ENCODE results near the gene CCL4L2.
"Not testable (repeated sequence)": the region's sequence is repeated elsewhere in the genome, so short reads cannot be mapped to it uniquely, and the experiment has no call there.

The CCL4L2 gene

DNA sequence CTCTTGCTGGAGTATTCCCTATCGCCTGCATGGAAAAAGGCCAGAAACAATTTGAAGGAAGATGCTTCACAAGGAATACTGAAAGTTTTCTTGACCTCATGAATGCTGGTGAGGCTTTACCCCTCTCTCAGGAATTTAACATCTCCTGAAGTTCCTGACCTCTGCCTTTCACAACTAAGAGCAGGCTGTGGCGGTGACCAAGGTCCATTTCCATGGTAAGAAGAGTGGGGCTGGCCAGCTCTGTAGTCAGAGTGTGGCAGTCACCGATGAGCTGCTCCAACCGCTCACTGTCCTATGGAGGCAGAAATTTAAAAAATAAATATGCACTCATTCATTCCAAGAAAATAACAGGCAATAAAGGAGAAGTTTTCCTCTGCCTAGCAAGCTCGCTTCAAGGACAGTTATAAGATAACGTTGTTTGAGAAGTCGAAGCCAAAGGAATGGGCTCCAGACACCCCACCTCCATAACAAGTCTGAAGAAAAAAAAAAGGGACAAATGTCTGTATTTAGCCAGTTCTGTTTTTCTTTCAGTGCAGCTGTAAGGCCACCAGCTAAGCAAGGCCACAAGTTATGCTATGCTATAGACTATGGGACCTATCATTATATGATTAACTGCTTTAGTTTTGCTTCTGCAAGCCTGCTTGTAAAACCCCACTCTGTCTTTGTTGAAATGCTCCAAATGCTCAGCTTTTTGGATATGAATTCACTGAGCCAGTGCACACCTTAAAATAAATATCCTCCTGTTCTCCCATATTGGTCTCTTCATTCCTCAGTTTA lies 6.0 kb upstream of the CCL4L2 start:
- in situ Hi-C loops (cut with MboI; ENCODE audit: low sequenced_read_pairs), result no loop called here
- Histone ChIP-seq H3K36me3 (replicated peaks) (no peaks in the 10 kb centered on the region), H3K4me1 (no peaks in the 10 kb centered on the region), H3K9me3 (no peaks in the 10 kb centered on the region), H3K4me3 (no peak overlapping the region), H3K27me3 (ENCODE audit: low read depth) (no peaks in the 10 kb centered on the region)
- DNase-seq (ENCODE audit: low spot score in 2 of 2), result no peak

DNA sequence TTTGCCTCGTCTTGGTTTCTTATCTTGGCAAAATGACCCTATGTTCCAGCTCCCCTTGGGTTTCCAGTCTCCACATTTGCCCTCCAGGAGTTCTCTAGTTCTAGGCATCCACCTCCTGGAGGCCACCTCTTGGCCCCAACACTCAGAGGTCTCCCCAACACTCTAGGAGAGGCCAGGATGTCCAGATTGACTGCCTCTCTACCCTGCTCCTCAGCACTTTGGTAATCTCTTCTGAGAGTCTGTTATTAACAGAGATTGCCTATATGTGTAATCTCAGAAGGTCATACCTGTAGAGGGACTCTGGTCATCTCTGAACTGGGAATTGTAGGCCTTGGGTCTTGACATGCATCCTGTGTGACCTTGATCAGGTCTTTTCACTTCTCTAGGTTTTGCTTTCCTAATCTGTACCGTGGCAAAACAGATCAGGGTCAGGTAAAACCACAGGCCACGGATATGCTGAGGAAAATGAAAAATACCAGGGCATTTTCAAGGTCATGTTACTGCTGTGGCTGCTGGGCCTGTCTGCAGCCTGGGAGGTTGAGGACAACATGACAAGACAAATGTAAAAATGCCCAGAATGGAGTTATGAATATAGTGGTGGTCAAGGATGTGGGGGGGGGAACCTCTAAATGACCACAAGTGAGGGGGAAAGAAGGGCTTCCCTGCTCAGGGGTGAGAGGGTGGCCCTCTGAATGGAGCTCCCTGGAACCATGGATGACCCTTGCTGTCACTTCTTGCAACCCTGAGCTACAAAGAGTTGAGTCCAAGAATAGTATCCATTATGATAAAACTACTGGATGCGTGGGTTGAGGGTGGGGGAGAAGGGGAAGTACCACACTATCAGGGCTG lies 5.0 kb upstream of the CCL4L2 start:
- no peaks in the 10 kb centered on the region for H3K4me1 ChIP-seq
- in situ Hi-C loops (cut with MboI; ENCODE audit: low sequenced_read_pairs), result no loop called here
- no peak overlapping the region for H3K4me3 ChIP-seq
- H3K27me3 ChIP-seq (ENCODE audit: low read depth), result no peaks in the 10 kb centered on the region
- no peaks in the 10 kb centered on the region for H3K9me3 ChIP-seq
- no peak for DNase-seq (ENCODE audit: low spot score in 2 of 2)
- H3K36me3 ChIP-seq (replicated peaks), result no peaks in the 10 kb centered on the region

DNA sequence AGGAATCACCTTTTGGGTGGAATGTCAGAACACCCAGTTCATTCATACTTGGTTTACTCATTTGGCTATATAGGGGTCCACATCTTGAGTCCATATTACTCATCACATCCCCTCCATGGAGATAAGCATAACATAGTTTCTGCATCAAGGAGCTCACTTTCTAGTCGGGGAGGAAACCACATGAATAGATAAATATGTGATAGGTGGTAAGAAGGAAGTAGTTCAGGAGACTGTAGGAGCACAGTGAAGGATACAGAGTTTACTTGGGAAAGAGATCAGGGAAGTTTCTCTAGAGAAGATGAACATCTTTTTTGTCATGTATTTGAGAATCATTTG lies 4.4 kb upstream of the CCL4L2 start:
- in situ Hi-C loops (cut with MboI; ENCODE audit: low sequenced_read_pairs); H3K4me1 ChIP-seq; H3K36me3 ChIP-seq (replicated peaks); H3K4me3 ChIP-seq; DNase-seq (ENCODE audit: low spot score in 2 of 2); H3K9me3 ChIP-seq; H3K27me3 ChIP-seq (ENCODE audit: low read depth): not testable (repeated sequence)

DNA sequence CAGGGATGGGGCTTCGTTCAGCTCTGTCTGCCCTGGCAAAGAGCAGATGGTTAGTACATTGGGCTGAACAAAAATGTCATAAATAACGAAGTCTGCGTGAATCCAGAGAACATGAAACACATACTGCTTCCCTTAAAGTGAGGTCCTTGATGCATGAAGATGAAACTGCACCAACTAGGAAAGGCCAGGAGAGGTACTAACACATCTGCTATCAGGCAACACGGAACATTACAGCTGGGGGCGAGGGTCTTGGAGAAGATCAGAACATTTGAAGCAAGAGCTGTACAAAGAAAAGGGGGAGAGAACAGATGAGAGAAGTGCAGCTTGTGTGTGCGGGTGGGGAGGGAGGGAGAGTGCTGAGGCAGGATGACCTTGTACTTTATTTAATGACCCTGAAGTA lies 3.5 kb upstream of the CCL4L2 start:
- H3K36me3 ChIP-seq (replicated peaks); in situ Hi-C loops (cut with MboI; ENCODE audit: low sequenced_read_pairs); H3K9me3 ChIP-seq; DNase-seq (ENCODE audit: low spot score in 2 of 2); H3K27me3 ChIP-seq (ENCODE audit: low read depth); H3K4me1 ChIP-seq; H3K4me3 ChIP-seq: not testable (repeated sequence)

DNA sequence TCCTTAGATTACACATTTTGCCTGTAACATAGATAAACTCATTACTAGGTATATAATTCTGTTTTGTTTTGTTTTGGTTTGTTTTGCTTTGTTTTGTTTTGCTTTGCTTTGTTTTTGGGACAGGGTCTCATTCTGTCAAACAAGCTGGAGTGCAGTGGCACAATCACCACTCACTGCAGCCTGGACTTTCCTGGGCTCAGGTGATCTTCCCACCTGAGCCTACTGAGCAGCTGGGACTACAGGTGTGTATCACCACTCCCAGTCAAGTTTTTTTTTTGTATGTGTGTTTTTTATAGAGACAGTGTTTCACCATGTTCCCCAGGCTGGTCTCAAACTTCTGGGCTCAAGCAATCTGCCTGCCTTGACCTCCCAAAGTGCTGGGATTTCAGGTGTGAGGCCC lies 1.3 kb upstream of the CCL4L2 start:
- Histone ChIP-seq H3K36me3 (replicated peaks) (no peaks in the 10 kb centered on the region), H3K4me1 (no peaks in the 10 kb centered on the region), H3K27me3 (ENCODE audit: low read depth) (no peaks in the 10 kb centered on the region), H3K9me3 (no peaks in the 10 kb centered on the region), H3K4me3 (no peak overlapping the region)
- in situ Hi-C loops (cut with MboI; ENCODE audit: low sequenced_read_pairs), result no loop called here
- DNase-seq (ENCODE audit: low spot score in 2 of 2), result no peak

DNA sequence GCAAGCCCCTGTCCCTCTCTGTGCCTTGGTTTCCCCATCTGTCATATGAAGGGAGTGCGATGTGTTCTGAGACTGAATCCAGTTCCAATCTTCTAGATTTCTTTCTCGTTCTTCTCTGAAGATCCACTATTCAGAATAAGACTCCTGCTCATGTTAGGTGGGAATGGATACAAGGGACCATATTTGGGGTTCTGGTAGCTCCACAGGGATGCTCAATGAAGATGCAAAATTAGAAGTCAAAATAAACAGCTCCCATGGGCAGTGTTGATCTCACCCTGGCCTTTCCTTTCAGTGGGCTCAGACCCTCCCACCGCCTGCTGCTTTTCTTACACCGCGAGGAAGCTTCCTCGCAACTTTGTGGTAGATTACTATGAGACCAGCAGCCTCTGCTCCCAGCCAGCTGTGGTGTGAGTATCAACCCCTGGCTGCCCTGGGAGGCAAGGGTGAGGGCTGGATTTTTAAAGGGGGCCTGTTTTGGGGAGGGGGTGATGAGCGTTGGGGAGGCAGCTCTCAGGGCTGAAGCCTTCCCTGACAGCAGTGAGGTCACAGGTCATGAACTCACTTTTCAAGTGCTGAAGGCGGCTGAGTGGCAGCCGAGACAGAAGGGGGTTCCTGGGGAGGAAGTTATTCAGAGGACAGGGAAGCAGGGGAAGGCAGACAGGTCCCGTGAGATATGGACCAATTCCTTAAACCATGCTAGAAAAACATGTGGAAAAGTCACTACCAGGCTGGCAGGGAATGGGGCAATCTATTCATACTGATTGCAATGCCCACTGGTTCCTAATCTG lies 815 bp downstream of the CCL4L2 start:
- H3K9me3 ChIP-seq; H3K27me3 ChIP-seq (ENCODE audit: low read depth); in situ Hi-C loops (cut with MboI; ENCODE audit: low sequenced_read_pairs); H3K4me3 ChIP-seq; H3K36me3 ChIP-seq (replicated peaks); H3K4me1 ChIP-seq; DNase-seq (ENCODE audit: low spot score in 2 of 2): not testable (repeated sequence)

DNA sequence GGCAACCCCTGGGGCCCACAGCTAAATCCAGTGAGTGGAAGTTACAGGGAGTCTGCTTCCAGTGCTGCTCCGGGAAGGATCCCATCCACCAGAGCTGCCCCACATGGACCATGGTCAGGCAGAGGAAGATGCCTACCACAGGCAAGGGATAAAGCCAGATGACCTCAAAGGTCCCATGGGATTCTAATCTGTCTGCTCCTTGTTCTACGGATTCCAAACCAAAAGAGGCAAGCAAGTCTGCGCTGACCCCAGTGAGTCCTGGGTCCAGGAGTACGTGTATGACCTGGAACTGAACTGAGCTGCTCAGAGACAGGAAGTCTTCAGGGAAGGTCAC lies 1.4 kb downstream of the CCL4L2 start:
- in situ Hi-C loops (cut with MboI; ENCODE audit: low sequenced_read_pairs), result no loop called here
- Histone ChIP-seq H3K27me3 (ENCODE audit: low read depth) (no peaks in the 10 kb centered on the region), H3K36me3 (replicated peaks) (no peaks in the 10 kb centered on the region), H3K9me3 (no peaks in the 10 kb centered on the region), H3K4me3 (no peak overlapping the region), H3K4me1 (no peaks in the 10 kb centered on the region)
- no peak for DNase-seq (ENCODE audit: low spot score in 2 of 2)

DNA sequence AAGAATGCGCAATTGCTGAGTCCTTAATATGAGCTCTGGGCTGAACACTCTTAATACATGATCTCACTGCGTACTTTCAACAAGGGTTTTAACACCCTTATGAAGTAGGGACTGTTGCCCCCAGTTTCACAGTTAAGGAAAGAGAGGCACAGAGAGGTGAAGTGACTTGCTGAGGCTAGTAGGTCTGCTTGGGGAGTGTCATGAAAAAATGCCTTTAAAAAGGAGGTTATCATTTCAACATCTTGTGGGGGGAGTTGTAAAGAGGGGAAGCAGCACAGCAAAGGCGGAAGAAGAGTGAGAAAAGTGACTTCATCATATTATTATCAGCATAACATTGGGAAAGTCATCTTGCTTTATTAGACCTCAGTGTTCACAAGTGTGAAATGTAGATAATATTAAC lies 2.1 kb downstream of the CCL4L2 start:
- H3K36me3 ChIP-seq (replicated peaks), result no peaks in the 10 kb centered on the region
- no peaks in the 10 kb centered on the region for H3K4me1 ChIP-seq
- in situ Hi-C loops (cut with MboI; ENCODE audit: low sequenced_read_pairs), result no loop called here
- no peak overlapping the region for H3K4me3 ChIP-seq
- no peaks in the 10 kb centered on the region for H3K27me3 ChIP-seq (ENCODE audit: low read depth)
- H3K9me3 ChIP-seq, result no peaks in the 10 kb centered on the region
- DNase-seq (ENCODE audit: low spot score in 2 of 2), result no peak

DNA sequence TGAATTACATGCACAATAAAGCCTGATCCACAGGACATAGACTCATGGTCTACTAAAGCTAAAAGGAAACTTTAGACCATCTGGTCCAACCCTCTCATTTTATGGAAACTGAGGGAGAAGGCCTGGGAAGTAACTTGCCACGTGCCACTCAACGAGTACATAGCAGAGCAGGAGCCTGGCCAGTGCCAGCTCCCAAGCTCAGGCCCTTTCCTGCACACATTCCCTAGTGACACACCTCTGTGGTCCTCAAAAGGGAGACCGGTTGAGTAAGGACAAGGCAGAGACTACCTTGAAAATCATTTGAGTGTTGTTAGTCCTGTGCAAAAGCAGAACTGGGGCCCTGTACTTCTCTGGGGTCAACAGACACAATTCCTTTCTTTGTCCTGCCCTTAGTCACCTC lies 2.8 kb downstream of the CCL4L2 start:
- H3K4me1 ChIP-seq, result no peaks in the 10 kb centered on the region
- no peaks in the 10 kb centered on the region for H3K9me3 ChIP-seq
- DNase-seq (ENCODE audit: low spot score in 2 of 2), result no peak
- H3K4me3 ChIP-seq, result no peak overlapping the region
- H3K36me3 ChIP-seq (replicated peaks), result no peaks in the 10 kb centered on the region
- no peaks in the 10 kb centered on the region for H3K27me3 ChIP-seq (ENCODE audit: low read depth)
- in situ Hi-C loops (cut with MboI; ENCODE audit: low sequenced_read_pairs), result no loop called here

DNA sequence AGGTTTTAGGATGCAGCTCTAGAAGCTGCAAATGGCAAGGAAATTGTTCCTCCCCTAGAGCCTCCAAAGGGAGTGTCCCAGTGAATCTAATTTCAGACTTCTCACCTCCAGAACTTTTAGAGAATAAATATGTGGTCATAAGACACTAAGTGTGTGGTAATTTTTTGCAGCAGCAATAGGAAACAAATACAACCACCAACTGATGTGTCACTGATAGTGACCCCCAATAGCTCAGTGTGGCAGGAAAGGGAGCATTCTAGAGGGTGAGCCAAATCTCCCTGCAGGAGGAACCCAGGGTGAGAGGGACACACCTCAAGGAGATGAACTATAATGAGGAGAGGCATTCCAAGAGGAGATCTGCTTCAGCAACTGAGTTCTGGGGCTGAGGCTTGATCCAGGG lies 4.1 kb downstream of the CCL4L2 start:
- no peak overlapping the region for H3K4me3 ChIP-seq
- H3K9me3 ChIP-seq, result no peaks in the 10 kb centered on the region
- in situ Hi-C loops (cut with MboI; ENCODE audit: low sequenced_read_pairs), result no loop called here
- H3K27me3 ChIP-seq (ENCODE audit: low read depth), result no peaks in the 10 kb centered on the region
- DNase-seq (ENCODE audit: low spot score in 2 of 2), result no peak
- no peaks in the 10 kb centered on the region for H3K36me3 ChIP-seq (replicated peaks)
- H3K4me1 ChIP-seq, result no peaks in the 10 kb centered on the region

DNA sequence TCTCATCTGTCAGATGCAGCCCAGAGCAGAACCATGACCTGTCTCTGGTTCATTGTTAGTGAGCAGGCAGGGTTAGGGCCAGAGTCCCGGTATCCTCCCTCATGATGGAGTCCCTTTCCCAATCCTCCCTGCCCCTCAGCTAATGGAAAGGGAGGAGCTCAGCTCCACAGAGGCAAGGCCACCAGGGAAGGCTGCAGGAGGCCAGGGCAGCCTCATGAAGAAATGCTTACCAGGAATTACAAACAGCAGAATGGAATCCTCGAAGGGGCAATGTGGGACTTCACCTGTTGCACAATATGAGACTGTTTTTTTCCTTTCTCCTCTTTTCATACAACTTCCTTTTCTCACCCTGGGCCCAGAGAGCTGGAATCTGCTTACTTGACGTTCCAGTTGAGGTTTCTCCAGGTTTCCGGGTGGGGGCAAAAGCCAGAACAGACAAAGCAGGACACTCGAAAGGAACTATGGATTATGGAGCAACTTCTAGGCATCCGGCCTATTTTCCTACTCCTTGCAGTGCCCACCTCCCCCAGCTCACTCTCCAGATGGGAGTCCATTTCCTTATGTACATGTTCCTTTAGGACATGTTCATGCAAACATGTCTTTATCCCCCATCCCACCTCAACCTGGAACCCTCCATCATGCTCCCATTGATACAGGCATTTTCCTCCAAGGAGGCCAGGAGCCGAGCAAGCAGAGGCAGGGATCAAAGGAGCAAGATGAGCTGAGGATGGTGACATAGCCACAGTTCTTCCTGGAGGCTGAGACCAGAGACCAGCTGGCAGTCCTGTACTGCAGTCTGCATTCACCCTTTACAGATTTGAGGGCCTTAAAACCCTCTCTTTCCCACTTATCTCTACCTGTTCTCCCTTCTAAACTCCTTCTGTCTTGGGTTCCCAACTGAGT lies 4.8 kb downstream of the CCL4L2 start:
- H3K4me3 ChIP-seq; H3K9me3 ChIP-seq; in situ Hi-C loops (cut with MboI; ENCODE audit: low sequenced_read_pairs); DNase-seq (ENCODE audit: low spot score in 2 of 2); H3K4me1 ChIP-seq; H3K27me3 ChIP-seq (ENCODE audit: low read depth); H3K36me3 ChIP-seq (replicated peaks): not testable (repeated sequence)

DNA sequence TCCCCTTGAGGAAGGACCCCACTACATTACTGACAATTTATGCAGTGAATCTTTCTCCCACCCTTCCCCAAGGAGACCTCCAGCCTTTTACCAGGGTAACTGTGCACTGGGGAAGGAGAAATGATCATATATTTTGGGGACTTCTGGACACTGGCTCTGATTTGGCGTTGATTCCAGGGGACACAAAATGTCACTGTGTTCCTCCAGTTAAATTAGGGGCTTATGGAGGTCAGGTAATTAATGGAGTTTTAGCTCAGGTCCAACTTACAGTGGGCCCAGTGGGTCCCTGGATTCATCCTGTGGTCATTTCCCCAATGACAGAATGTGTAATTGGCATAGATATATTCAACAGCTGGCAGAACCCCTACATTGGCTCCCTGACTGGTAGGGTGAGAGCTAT lies 8.7 kb downstream of the CCL4L2 start:
- H3K9me3 ChIP-seq; DNase-seq (ENCODE audit: low spot score in 2 of 2); H3K36me3 ChIP-seq (replicated peaks); H3K4me1 ChIP-seq; in situ Hi-C loops (cut with MboI; ENCODE audit: low sequenced_read_pairs); H3K27me3 ChIP-seq (ENCODE audit: low read depth); H3K4me3 ChIP-seq: not testable (repeated sequence)

DNA sequence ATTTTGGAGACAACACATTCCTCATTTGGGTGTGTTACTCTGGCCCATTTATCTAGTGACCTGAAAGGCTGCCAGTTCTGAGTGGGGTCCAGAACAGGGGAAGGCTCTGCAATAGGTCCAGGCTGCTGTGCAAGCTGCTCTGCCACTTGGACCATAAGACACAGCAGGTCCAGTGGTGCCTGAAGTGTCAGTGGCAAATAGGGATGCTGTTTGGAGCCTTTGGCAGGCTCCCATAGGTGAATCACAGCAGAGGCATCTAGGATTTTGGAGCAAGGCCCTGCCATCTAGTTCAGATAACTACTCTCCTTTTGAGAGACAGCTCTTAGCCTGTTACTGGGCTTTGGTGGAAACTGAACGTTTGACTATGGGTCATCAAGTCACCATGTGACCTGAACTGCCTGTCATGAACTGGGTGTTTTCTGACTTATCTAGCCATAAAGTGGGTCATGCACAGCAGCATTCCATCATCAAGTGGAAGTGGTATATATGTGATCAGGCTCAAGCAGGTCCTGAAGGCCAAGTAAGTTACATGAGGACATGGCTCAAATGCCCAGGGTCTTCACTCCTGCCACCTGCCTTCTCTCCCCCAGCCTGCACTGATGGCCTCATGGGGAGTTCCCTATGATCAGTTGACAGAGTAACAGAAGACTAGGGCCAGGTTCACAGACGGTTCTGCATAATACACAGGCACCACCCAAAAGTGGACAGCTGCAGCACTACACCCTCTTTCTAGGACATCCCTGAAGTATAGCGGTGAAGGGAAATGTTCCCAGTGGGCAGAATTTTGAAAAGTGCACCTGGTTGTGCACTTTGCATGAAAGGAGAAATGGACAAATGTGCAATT lies 10.1 kb downstream of the CCL4L2 start:
- in situ Hi-C loops (cut with MboI; ENCODE audit: low sequenced_read_pairs); H3K9me3 ChIP-seq; H3K27me3 ChIP-seq (ENCODE audit: low read depth); H3K4me1 ChIP-seq; H3K36me3 ChIP-seq (replicated peaks); DNase-seq (ENCODE audit: low spot score in 2 of 2); H3K4me3 ChIP-seq: not testable (repeated sequence)

Measured in HAP-1 (cell line).